Nephron (organoid): ENCODE results near the gene SNCAIP.

Experiments
- H3K27ac Mint-ChIP-seq, 3 experiments: 2 replicates each; pipeline ENCODE4 v1.8.0; 2020; ENCODE audit warnings: mixed read lengths in 3 of 3, mild to moderate bottlenecking in 2 of 3, moderate library complexity in 1 of 3
- H3K27me3 Mint-ChIP-seq: 2 replicates; pipeline ENCODE4 v1.8.0; 2021; ENCODE audit warnings: low read depth, mild to moderate bottlenecking, moderate library complexity, mixed read lengths
- H3K36me3 Mint-ChIP-seq: 2 replicates; pipeline ENCODE4 v1.8.0; 2020; ENCODE audit warnings: low read depth, mixed read lengths
- H3K4me1 Mint-ChIP-seq: 2 replicates; pipeline ENCODE4 v1.8.0; 2020; ENCODE audit warnings: mixed read lengths
- H3K4me3 Mint-ChIP-seq, 3 experiments: 2 replicates each; pipeline ENCODE4 v1.8.0; 2020; ENCODE audit warnings: mild to moderate bottlenecking in 3 of 3, mixed read lengths in 3 of 3, moderate library complexity in 2 of 3
- H3K9me3 Mint-ChIP-seq: 2 replicates; pipeline ENCODE4 v1.8.0; 2020; ENCODE audit warnings: mixed read lengths
- TF ChIP-seq, protein P1 (sequence below), 3 experiments: fragments of 200-600 bp; sonication (generic); IDR thresholded peaks; one replicate each; pipeline ENCODE4 v1.5.0; 2021; ENCODE audit warnings: antibody characterized with exemption in 3 of 3; ENCODE audit not compliant: unreplicated experiment in 3 of 3

The SNCAIP gene

DNA sequence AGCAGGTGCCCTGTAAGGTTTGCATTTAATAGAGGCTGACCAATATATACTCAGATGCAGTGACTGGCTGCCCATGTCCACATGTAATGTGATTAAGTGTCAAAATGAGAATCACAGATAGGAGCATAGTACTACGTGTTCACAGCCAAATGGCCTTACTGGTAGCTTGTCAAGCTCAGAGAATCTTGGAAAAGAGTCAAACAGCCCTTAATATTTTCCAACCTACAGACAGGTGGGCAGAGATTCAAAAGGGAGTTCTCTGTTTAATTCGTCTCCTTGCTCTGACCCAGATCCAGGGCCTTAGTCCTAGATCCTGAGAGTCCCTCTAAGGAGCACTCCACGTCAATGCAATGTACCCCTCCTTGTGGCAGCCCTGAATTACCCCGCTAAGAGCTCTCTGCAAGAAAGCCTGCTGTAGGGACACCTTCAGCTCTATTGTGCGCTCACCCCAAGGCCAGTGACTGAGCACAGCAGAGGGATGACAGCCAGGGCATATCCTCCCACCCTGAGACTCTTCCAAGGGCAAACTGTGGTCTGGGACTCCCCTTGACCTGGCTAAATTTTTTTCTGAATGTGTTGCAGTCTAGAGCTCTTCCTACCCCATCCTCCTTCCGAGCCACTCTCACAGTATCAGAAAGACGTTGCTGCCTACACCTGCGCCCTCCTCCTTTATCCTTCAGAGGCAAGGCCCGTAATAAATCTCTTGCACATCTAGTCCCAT lies 159.2 kb downstream of the SNCAIP start:
- Mint-ChIP-seq H3K9me3 (no peaks in the 10 kb centered on the region), H3K4me1 (peaks cover 39% of the 10 kb centered on the region), H3K27ac (peak overlapping the region; percentile 13 to 87 (median 20)), H3K4me3 (no peak overlapping the region), H3K36me3 (peaks cover 11% of the 10 kb centered on the region), H3K27me3 (no peaks in the 10 kb centered on the region)
- TF ChIP-seq, protein P1, sequence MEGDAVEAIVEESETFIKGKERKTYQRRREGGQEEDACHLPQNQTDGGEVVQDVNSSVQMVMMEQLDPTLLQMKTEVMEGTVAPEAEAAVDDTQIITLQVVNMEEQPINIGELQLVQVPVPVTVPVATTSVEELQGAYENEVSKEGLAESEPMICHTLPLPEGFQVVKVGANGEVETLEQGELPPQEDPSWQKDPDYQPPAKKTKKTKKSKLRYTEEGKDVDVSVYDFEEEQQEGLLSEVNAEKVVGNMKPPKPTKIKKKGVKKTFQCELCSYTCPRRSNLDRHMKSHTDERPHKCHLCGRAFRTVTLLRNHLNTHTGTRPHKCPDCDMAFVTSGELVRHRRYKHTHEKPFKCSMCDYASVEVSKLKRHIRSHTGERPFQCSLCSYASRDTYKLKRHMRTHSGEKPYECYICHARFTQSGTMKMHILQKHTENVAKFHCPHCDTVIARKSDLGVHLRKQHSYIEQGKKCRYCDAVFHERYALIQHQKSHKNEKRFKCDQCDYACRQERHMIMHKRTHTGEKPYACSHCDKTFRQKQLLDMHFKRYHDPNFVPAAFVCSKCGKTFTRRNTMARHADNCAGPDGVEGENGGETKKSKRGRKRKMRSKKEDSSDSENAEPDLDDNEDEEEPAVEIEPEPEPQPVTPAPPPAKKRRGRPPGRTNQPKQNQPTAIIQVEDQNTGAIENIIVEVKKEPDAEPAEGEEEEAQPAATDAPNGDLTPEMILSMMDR (IDR thresholded peaks at IDR 0.05; ENCODE audit: unreplicated experiment in 3 of 3): no peak

DNA sequence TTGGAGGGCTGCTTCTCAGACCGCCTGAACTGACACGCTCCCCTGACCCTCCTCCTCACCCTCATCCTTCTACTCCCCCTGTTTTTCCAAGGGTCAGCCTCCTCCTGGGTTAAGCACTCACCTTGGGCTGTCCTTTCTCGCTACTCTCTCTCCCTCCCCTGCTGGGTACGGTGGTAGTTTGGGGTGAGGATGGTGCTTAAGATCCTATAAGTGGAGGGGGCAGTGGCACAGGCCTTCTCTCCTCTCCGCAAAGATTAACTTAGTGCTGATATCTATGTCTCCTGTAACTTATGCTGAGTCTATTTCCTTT lies 159.7 kb downstream of the SNCAIP start:
- H3K4me3 Mint-ChIP-seq: no peak overlapping the region
- no peaks in the 10 kb centered on the region for H3K27me3 Mint-ChIP-seq
- H3K4me1 Mint-ChIP-seq: peaks cover 37% of the 10 kb centered on the region
- TF ChIP-seq, protein P1 (IDR thresholded peaks at IDR 0.05; ENCODE audit: unreplicated experiment in 3 of 3): no peak
- H3K9me3 Mint-ChIP-seq: no peaks in the 10 kb centered on the region
- peaks cover 11% of the 10 kb centered on the region for H3K36me3 Mint-ChIP-seq
- peak overlapping the region; percentile 13 to 87 (median 20) for H3K27ac Mint-ChIP-seq

DNA sequence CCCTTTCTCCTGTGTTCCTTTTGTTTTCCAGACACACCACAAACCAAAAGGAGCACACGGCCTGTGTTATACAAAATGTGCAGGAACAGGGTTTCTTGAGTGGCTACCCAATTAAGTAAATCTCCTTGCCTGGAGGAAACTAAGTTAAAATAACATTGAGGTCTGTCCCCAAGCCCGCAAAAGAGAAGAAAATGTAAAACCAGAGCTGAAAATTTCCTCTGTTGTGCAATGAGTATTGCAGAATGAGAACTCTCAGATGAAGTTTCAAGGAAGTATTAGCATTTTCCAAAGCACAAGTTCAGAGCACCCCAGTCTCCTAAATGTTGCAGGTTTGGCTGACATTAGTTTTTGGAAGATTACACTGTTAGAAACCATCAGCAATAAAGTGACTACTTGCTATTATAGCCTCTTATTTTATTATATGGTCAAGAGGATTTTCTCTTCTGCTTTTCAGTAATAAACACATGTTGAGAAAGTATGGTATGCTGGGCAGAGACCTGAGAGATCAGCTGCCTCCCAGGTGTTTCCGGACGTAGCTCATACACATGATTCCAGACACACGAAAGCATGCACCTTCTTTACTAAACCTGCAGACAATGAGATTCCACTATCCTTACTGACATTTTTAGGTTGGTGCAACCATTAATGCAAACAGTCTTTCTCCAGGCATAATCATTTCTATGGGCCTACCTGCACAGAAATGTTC lies 161.3 kb downstream of the SNCAIP start:
- Mint-ChIP-seq H3K27ac (peak overlapping the region in 2 of 3 experiments; percentile 19 to 87), H3K36me3 (no peaks in the 10 kb centered on the region), H3K4me3 (no peak overlapping the region), H3K4me1 (peaks cover 29% of the 10 kb centered on the region), H3K9me3 (no peaks in the 10 kb centered on the region), H3K27me3 (no peaks in the 10 kb centered on the region)
- TF ChIP-seq, protein P1 (IDR thresholded peaks at IDR 0.05; ENCODE audit: unreplicated experiment in 3 of 3): no peak

DNA sequence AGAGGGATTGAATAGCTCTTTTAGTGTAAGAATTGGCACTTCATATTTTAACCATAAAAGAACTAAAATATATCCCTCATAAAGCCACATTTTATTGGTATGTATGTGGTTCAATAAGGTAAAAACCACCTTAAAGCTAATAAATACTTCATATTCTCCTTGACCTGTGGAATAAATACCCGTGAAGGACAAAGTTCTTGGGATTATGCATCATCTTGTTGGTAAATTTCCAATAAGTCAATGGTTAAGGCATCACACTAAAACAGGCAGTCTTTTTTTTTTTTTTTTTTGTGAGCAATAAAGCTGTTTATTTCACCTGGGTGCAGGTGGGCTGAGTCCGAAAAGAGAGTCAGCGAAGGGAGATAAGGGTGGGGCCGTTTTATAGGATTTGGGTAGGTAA lies 161.9 kb downstream of the SNCAIP start:
- H3K9me3 Mint-ChIP-seq: no peaks in the 10 kb centered on the region
- TF ChIP-seq, protein P1 (IDR thresholded peaks at IDR 0.05; ENCODE audit: unreplicated experiment in 3 of 3): no peak
- no peaks in the 10 kb centered on the region for H3K36me3 Mint-ChIP-seq
- no peak overlapping the region for H3K27ac Mint-ChIP-seq
- H3K4me3 Mint-ChIP-seq: no peak overlapping the region
- no peaks in the 10 kb centered on the region for H3K27me3 Mint-ChIP-seq
- H3K4me1 Mint-ChIP-seq: peaks cover 32% of the 10 kb centered on the region

DNA sequence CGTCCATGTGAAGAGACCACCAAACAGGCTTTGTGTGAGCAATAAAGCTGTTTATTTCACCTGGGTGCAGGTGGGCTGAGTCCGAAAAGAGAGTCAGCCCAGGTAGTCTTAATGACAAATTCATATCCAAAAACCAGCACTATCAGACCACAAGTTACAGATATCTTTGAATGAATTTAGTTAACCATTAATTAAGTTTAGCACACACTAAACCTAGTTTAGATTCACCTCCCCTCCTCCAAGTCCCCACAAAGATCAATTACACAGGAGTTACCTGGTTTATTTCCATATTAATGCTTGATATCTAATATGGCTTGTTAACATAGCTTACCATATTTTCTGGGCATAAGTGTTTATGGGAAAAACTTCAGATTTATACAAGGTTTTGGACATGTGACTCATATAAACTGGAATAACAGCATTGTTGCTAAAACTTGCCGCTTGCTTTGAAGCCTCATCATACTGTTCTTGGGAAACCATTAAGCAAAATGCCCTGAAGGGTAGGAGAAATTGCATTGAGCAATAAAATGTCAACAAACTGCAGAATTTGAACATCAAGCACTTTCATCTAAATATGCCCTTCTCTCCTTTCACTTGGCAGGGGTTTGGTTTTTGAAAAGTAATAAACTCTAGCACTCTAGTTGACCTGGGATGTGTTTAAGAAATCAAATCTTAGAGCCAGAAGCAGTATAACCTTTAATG lies 166.9 kb downstream of the SNCAIP start:
- Mint-ChIP-seq H3K4me3 (peak overlapping the region in 2 of 3 experiments; percentile 60 to 63), H3K27ac (peak overlapping the region; percentile 72 to 82 (median 73)), H3K9me3 (peaks cover 2% of the 10 kb centered on the region), H3K36me3 (no peaks in the 10 kb centered on the region), H3K4me1 (peaks cover 15% of the 10 kb centered on the region), H3K27me3 (no peaks in the 10 kb centered on the region)
- TF ChIP-seq, protein P1 (IDR thresholded peaks at IDR 0.05; ENCODE audit: unreplicated experiment in 3 of 3): no peak
